Smooth muscle cell (in vitro differentiated cells): Measurements from ENCODE around the gene LGALS3BP. TPM values are rescaled to one million over a fixed set of nuclear protein-coding genes. Genes with fewer than 3 reads are reported as not detected.

Experiments
- DNase-seq: peaks from one replicate; lab custom pipeline; 2025; ENCODE audit not compliant: unreplicated experiment; lab: John Stamatoyannopoulos, UW
- H2AFZ ChIP-seq: fragments of 200-600 bp; sonication (generic); 2 replicates; pipeline ENCODE4 v1.6.0; 2016; ENCODE audit warnings: antibody characterized with exemption, low read depth, mild to moderate bottlenecking
- H3F3A ChIP-seq: fragments of 200-600 bp; sonication (generic); 2 replicates; pipeline ENCODE4 v1.6.0; 2017; ENCODE audit warnings: antibody characterized with exemption, low read depth
- H3K27ac ChIP-seq: fragments of 200-600 bp; sonication (generic); 2 replicates; pipeline ENCODE4 v1.5.1; 2016; ENCODE audit warnings: low read depth, mild to moderate bottlenecking
- H3K27me3 ChIP-seq: fragments of 200-600 bp; sonication (generic); 2 replicates; pipeline ENCODE4 v1.6.1; 2016; ENCODE audit warnings: low read depth, mild to moderate bottlenecking
- H3K36me3 ChIP-seq: fragments of 200-600 bp; sonication (generic); 2 replicates; pipeline ENCODE4 v1.5.1; 2016; ENCODE audit warnings: low read depth
- H3K4me1 ChIP-seq: fragments of 200-600 bp; sonication (generic); 2 replicates; pipeline ENCODE4 v1.5.1; 2016; ENCODE audit warnings: low read depth
- H3K4me2 ChIP-seq: fragments of 200-600 bp; sonication (generic); 2 replicates; pipeline ENCODE4 v1.6.0; 2016; ENCODE audit warnings: mild to moderate bottlenecking
- H3K4me3 ChIP-seq: fragments of 200-600 bp; sonication (generic); 2 replicates; pipeline ENCODE4 v1.5.1; 2016; ENCODE audit warnings: mild to moderate bottlenecking
- H3K79me2 ChIP-seq: fragments of 200-600 bp; sonication (generic); 2 replicates; pipeline ENCODE4 v1.6.0; 2016; ENCODE audit warnings: low read depth, mild to moderate bottlenecking
- H3K9ac ChIP-seq: fragments of 200-600 bp; sonication (generic); 2 replicates; pipeline ENCODE4 v1.6.0; 2016; ENCODE audit warnings: low read depth
- H3K9me3 ChIP-seq: fragments of 200-600 bp; sonication (generic); replicated peaks from 2 replicates; pipeline ENCODE4 v1.5.1; 2016; ENCODE audit warnings: low read depth
- H4K20me1 ChIP-seq: fragments of 200-600 bp; sonication (generic); 2 replicates; pipeline ENCODE4 v1.6.0; 2016; ENCODE audit warnings: low read depth
- CTCF ChIP-seq: fragments of 200-600 bp; sonication (generic); IDR thresholded peaks from 2 replicates; pipeline ENCODE4 v1.5.1; 2017; ENCODE audit warnings: borderline replicate concordance, mild to moderate bottlenecking, antibody characterized with exemption; ENCODE audit not compliant: insufficient read depth, poor library complexity, severe bottlenecking
- WGBS: methylation state at CpG from one replicate; pipeline ENCODE4 v1.1.7; 2016; ENCODE audit warnings: low lambda C conversion rate; 5-methylcytosine and 5-hydroxymethylcytosine counted together
- polyA plus RNA-seq: library from polyadenylated mRNA; unstranded; fragments of >200 nt; fragmentation: Nextera tagmentation; extraction: Ambion mirVana; gene quantifications from 2 replicates; pipeline ENCODE4 v1.2.1, GENCODE V29; 2016
- total RNA-seq: library from RNA; depleted of rRNA; stranded (reverse); fragments of >200 nt; gene quantifications from 2 replicates; pipeline ENCODE4 v1.2.3, GENCODE V29; 2014

The LGALS3BP gene
- total and polyA plus RNA-seq, 2 experiments from 2014 or later = 66.5 to 151 TPM

GRCh38 chr17:79009397-79010303 lies 29.9 kb upstream of the LGALS3BP start, which contains the start of gene CANT1:
Gene CANT1 (minus strand): TSS chr17:79009764. CDS start chr17:78997622, 12,142 bp downstream.
- H3K79me2 ChIP-seq = peaks cover 30% of the 10 kb centered on the region
- H3K4me3 ChIP-seq = peak within 1 kb of the TSS; percentile 95
- no peaks in the 10 kb centered on the region for H3F3A ChIP-seq
- H3K9me3 ChIP-seq = no peaks in the 10 kb centered on the region
- H3K4me2 ChIP-seq = peak within 1 kb of the TSS; percentile 98
- DNase-seq = peak; percentile 39
- peaks cover 39% of the 10 kb centered on the region for H4K20me1 ChIP-seq
- WGBS = 2% methylated on average over 54 of the region's 73 CpGs
- H3K27ac ChIP-seq = peak within 1 kb of the TSS; percentile 56
- H3K36me3 ChIP-seq = no peaks in the 10 kb centered on the region
- peak within 1 kb of the TSS; percentile 95 for H3K9ac ChIP-seq
- H3K27me3 ChIP-seq = no peaks in the 10 kb centered on the region
- H2AFZ ChIP-seq = peak within 1 kb of the TSS; percentile 89
- H3K4me1 ChIP-seq = peaks cover 5% of the 10 kb centered on the region
- no peak for TF ChIP-seq CTCF

- WGBS = 57% methylated on average over 7 of the region's 7 CpGs
- peaks cover 30% of the 10 kb centered on the region for H3K79me2 ChIP-seq
These were observed 29.1 kb upstream of the LGALS3BP start for GRCh38 chr17:79008666-79009387.

GRCh38 chr17:79007504-79008381 lies 28.0 kb upstream of the LGALS3BP start:
- Histone ChIP-seq H3K27me3 (no peaks in the 10 kb centered on the region), H4K20me1 (peaks cover 50% of the 10 kb centered on the region), H3K9ac (peak overlapping the region; percentile 95), H3K4me1 (peaks cover 5% of the 10 kb centered on the region), H3K4me2 (peak overlapping the region; percentile 98), H3K27ac (no peak overlapping the region), H3K79me2 (peaks cover 35% of the 10 kb centered on the region), H2AFZ (no peak overlapping the region), H3K4me3 (no peak overlapping the region), H3F3A (no peaks in the 10 kb centered on the region), H3K36me3 (no peaks in the 10 kb centered on the region), H3K9me3 (no peaks in the 10 kb centered on the region)
- no peak for TF ChIP-seq CTCF
- DNase-seq = no peak
- whole genome bisulfite sequencing = 92% methylated on average over 21 of the region's 21 CpGs

More at GRCh38 chr17:79008666-79009387, 29.1 kb upstream of the LGALS3BP start:
- H3K27ac ChIP-seq = peak overlapping the region; percentile 56
- peak overlapping the region; percentile 98 for H3K4me2 ChIP-seq
- peak overlapping the region; percentile 95 for H3K4me3 ChIP-seq
- no peaks in the 10 kb centered on the region for H3F3A ChIP-seq
- H2AFZ ChIP-seq = no peak overlapping the region
- H3K9ac ChIP-seq = peak overlapping the region; percentile 95
- no peaks in the 10 kb centered on the region for H3K9me3 ChIP-seq
- peaks cover 5% of the 10 kb centered on the region for H3K4me1 ChIP-seq
- no peak for TF ChIP-seq CTCF
- H3K27me3 ChIP-seq = no peaks in the 10 kb centered on the region
- no peak for DNase-seq
- no peaks in the 10 kb centered on the region for H3K36me3 ChIP-seq
- H4K20me1 ChIP-seq = peaks cover 39% of the 10 kb centered on the region
